HepG2 (cell line): ENCODE measurements around the gene MAST1.

Experiments
- BRD4 ChIP-seq: sonication (generic); formaldehyde crosslinking; IDR thresholded peaks from 2 replicates; pipeline ENCODE4 v1.4.0; 2020; ENCODE audit warnings: missing genetic modification reagents
- FOXP1 ChIP-seq, 2 experiments: fragments of 450-650 bp in 1 of 2; IDR thresholded peaks; 2 replicates each; pipeline ENCODE4 v1.6.1; 2017 to 2018; ENCODE audit warnings: antibody characterized with exemption in 1 of 2
- NFYB ChIP-seq: sonication (generic); formaldehyde crosslinking; IDR thresholded peaks from 2 replicates; pipeline ENCODE4 v1.4.0; 2020; ENCODE audit warnings: missing genetic modification reagents
- NPAS2 ChIP-seq: sonication (generic); formaldehyde crosslinking; IDR thresholded peaks from 2 replicates; pipeline ENCODE4 v1.8.0; 2022; ENCODE audit warnings: mild to moderate bottlenecking, missing genetic modification reagents, borderline replicate concordance
- PAF1 ChIP-seq: IDR thresholded peaks from 2 replicates; pipeline ENCODE4 v1.6.1; 2016; ENCODE audit warnings: missing genetic modification reagents, missing compliant biosample characterization
- SMARCC2 ChIP-seq: fragments of 450-650 bp; IDR thresholded peaks from 2 replicates; pipeline ENCODE4 v1.6.1; 2017; ENCODE audit warnings: antibody characterized with exemption, mild to moderate bottlenecking
- SP1 ChIP-seq, 2 experiments: fragments of 450-650 bp in 1 of 2; sonication (generic) in 1 of 2; formaldehyde crosslinking in 1 of 2; IDR thresholded peaks; 2 replicates each; pipeline versions ENCODE4 v1.4.0 to v1.6.1; 2016 to 2020; ENCODE audit warnings: missing genetic modification reagents in 1 of 2
- TCF12 ChIP-seq, 2 experiments: fragments of 450-650 bp in 1 of 2; sonication (generic) in 1 of 2; formaldehyde crosslinking in 1 of 2; IDR thresholded peaks; 2 replicates each; pipeline versions ENCODE4 v1.6.1 to v1.8.0; 2017 to 2022; ENCODE audit warnings: antibody characterized with exemption in 1 of 2, mild to moderate bottlenecking in 1 of 2, missing genetic modification reagents in 1 of 2, moderate library complexity in 1 of 2
- THAP11 ChIP-seq: IDR thresholded peaks from 2 replicates; pipeline ENCODE4 v1.6.1; 2016; ENCODE audit warnings: missing biosample characterization, missing genetic modification reagents
- ZNF567 ChIP-seq: sonication (generic); formaldehyde crosslinking; IDR thresholded peaks from 2 replicates; pipeline ENCODE4 v1.8.1; 2023; ENCODE audit warnings: mild to moderate bottlenecking, missing genetic modification reagents, borderline replicate concordance
- TF ChIP-seq, protein P1 (sequence below): sonication (generic); formaldehyde crosslinking; IDR thresholded peaks from 2 replicates; pipeline ENCODE4 v1.5.0; 2020; ENCODE audit warnings: missing genetic modification reagents
- TF ChIP-seq, protein P2 (sequence below): IDR thresholded peaks from 2 replicates; pipeline ENCODE4 v1.6.1; 2016; ENCODE audit warnings: low read depth, missing genetic modification reagents, missing compliant biosample characterization

DNA sequence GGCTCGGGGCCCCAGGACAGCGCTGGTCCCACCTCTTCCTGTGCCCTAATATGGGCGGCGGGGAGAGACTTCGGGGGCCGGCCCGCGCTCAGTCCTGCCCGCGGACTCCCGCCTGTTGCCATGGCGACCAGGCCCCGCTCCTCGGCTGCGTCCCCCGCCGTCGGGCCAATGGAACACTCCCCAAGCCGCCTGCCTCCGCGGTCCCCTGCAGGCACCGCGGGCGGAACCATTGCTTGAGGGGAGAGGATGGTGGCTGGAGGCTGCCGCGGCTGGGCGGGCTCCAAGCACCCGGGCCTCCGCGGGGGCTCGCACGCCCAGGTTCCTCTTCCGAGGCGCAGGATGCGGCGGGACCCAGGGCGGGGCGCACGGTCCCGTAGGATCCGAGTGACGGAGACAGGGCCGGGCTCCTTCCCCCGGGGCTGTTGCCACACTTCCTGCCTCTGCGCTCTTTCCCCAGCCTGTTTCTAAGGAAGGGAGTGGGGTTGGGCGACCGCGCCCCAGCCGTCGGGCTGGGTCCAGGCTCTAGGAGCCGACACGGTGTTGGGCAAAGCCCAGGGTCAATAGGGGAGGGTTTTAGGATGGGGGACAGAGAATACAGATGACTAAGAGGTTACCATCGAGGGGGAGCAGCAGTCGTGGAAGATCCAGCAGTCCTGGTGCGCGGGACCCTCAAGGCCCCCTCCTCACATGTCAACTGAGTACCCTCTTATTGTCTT, 48.3 kb upstream of the MAST1 start:
- TF ChIP-seq, protein P1, sequence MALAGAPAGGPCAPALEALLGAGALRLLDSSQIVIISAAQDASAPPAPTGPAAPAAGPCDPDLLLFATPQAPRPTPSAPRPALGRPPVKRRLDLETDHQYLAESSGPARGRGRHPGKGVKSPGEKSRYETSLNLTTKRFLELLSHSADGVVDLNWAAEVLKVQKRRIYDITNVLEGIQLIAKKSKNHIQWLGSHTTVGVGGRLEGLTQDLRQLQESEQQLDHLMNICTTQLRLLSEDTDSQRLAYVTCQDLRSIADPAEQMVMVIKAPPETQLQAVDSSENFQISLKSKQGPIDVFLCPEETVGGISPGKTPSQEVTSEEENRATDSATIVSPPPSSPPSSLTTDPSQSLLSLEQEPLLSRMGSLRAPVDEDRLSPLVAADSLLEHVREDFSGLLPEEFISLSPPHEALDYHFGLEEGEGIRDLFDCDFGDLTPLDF: peak; percentile 78; the same call in 1 of the 2 replicates
- no peak for TF ChIP-seq PAF1 (CRISPR knock-in tag)
- TF ChIP-seq SP1 (IDR thresholded peaks at IDR 0.05): no peak
- TF ChIP-seq SP1 (CRISPR knock-in tag; IDR thresholded peaks at IDR 0.05): peak; percentile 26; the same call in 1 of the 2 replicates
- TF ChIP-seq BRD4 (CRISPR knock-in tag): no peak
- no peak for TF ChIP-seq NFYB (CRISPR knock-in tag)
- TF ChIP-seq ZNF567 (CRISPR knock-in tag): no peak
- no peak for TF ChIP-seq TCF12 (IDR thresholded peaks at IDR 0.05)
- TF ChIP-seq TCF12 (CRISPR knock-in tag; IDR thresholded peaks at IDR 0.05): no peak
- TF ChIP-seq SMARCC2: no peak
- peak; percentile 58 for TF ChIP-seq THAP11 (CRISPR knock-in tag)
- TF ChIP-seq, protein P2, sequence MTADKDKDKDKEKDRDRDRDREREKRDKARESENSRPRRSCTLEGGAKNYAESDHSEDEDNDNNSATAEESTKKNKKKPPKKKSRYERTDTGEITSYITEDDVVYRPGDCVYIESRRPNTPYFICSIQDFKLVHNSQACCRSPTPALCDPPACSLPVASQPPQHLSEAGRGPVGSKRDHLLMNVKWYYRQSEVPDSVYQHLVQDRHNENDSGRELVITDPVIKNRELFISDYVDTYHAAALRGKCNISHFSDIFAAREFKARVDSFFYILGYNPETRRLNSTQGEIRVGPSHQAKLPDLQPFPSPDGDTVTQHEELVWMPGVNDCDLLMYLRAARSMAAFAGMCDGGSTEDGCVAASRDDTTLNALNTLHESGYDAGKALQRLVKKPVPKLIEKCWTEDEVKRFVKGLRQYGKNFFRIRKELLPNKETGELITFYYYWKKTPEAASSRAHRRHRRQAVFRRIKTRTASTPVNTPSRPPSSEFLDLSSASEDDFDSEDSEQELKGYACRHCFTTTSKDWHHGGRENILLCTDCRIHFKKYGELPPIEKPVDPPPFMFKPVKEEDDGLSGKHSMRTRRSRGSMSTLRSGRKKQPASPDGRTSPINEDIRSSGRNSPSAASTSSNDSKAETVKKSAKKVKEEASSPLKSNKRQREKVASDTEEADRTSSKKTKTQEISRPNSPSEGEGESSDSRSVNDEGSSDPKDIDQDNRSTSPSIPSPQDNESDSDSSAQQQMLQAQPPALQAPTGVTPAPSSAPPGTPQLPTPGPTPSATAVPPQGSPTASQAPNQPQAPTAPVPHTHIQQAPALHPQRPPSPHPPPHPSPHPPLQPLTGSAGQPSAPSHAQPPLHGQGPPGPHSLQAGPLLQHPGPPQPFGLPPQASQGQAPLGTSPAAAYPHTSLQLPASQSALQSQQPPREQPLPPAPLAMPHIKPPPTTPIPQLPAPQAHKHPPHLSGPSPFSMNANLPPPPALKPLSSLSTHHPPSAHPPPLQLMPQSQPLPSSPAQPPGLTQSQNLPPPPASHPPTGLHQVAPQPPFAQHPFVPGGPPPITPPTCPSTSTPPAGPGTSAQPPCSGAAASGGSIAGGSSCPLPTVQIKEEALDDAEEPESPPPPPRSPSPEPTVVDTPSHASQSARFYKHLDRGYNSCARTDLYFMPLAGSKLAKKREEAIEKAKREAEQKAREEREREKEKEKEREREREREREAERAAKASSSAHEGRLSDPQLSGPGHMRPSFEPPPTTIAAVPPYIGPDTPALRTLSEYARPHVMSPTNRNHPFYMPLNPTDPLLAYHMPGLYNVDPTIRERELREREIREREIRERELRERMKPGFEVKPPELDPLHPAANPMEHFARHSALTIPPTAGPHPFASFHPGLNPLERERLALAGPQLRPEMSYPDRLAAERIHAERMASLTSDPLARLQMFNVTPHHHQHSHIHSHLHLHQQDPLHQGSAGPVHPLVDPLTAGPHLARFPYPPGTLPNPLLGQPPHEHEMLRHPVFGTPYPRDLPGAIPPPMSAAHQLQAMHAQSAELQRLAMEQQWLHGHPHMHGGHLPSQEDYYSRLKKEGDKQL: no peak
- TF ChIP-seq NPAS2: no peak
- no peak for TF ChIP-seq FOXP1 (IDR thresholded peaks at IDR 0.05)
- TF ChIP-seq FOXP1 (CRISPR knock-in tag; IDR thresholded peaks at IDR 0.05): no peak
